Panc1 (cell line): ENCODE measurements around the gene LNX2. TPM values are rescaled to one million over a fixed set of nuclear protein-coding genes. Genes with fewer than 3 reads are reported as not detected.

Experiments used
- ATAC-seq: fragments of 200-7000 bp; cut with Tn5 transposase; 2 replicates; pipeline ENCODE4 v1.9.1; 2020; ENCODE audit warnings: mild to moderate bottlenecking, moderate library complexity
- BruUV-seq: library from RNA; stranded (reverse); fragments of 400-500 nt; replicated peaks from 2 replicates; lab custom pipeline; 2021; lab: Mats Ljungman, UMichigan
- CTCF ChIA-PET: fragments of 300-600 bp; sonication (Branson Sonifier 250); formaldehyde crosslinking; loops from one replicate; lab custom pipeline; 2022; ENCODE audit warnings: antibody characterized with exemption; lab: Charles Lee
- POLR2A ChIA-PET: fragments of 300-600 bp; sonication (Branson Sonifier 250); formaldehyde crosslinking; loops from one replicate; lab custom pipeline; 2022; ENCODE audit warnings: antibody characterized with exemption; lab: Charles Lee
- DNase-seq: peaks from one replicate; pipeline ENCODE4 v3.0.0-alpha.2; 2010; ENCODE audit warnings: low read depth, low spot score
- H3K27ac ChIP-seq: 2 replicates; pipeline ENCODE4 v1.5.1; 2011; ENCODE audit warnings: mild to moderate bottlenecking, low read length, inconsistent platforms
- H3K27me3 ChIP-seq: fragments of 200-500 bp; sonication (Bioruptor generic); 2 replicates; pipeline ENCODE4 v1.6.0; 2014; ENCODE audit warnings: low read length, inconsistent platforms; ENCODE audit not compliant: control insufficient read depth, insufficient read depth
- H3K36me3 ChIP-seq: fragments of 200-500 bp; sonication (Bioruptor generic); 2 replicates; pipeline ENCODE4 v1.5.1; 2014; ENCODE audit warnings: inconsistent platforms, mild to moderate bottlenecking, low read length, moderate library complexity; ENCODE audit not compliant: control insufficient read depth, insufficient read depth
- H3K4me1 ChIP-seq: 2 replicates; pipeline ENCODE4 v1.5.1; 2011; ENCODE audit warnings: inconsistent platforms, mild to moderate bottlenecking, low read length, moderate library complexity; ENCODE audit not compliant: control insufficient read depth, insufficient read depth
- H3K4me3 ChIP-seq, 2 experiments: 2 replicates each; pipeline ENCODE4 v1.5.1; 2011 to 2012; ENCODE audit warnings: low read depth in 2 of 2, low read length in 2 of 2, mild to moderate bottlenecking in 2 of 2, inconsistent platforms in 1 of 2, moderate library complexity in 1 of 2
- H3K9me3 ChIP-seq: fragments of 200-500 bp; sonication (Bioruptor generic); 2 replicates; pipeline ENCODE4 v1.5.1; 2014; ENCODE audit warnings: low read depth, mild to moderate bottlenecking, inconsistent platforms, low read length, moderate library complexity; ENCODE audit not compliant: control insufficient read depth, insufficient read depth
- POLR2AphosphoS5 ChIP-seq: IDR thresholded peaks from 2 replicates; pipeline ENCODE4 v1.6.1; 2012; ENCODE audit warnings: mild to moderate bottlenecking, low read depth, low read length, moderate library complexity
- SIN3A ChIP-seq: IDR thresholded peaks from 2 replicates; pipeline ENCODE4 v1.6.1; 2012; ENCODE audit warnings: low read depth, mild to moderate bottlenecking, low read length, moderate library complexity, borderline replicate concordance; ENCODE audit not compliant: insufficient read depth
- TCF7L2 ChIP-seq: IDR thresholded peaks from 2 replicates; pipeline ENCODE4 v1.6.1; 2011; ENCODE audit warnings: mild to moderate bottlenecking, low read depth, low read length, inconsistent platforms
- in situ Hi-C: cut with HindIII; loops from 2 replicates; pipeline ENCODE4 v1.10.0; 2016; ENCODE audit warnings: low sequenced_read_pairs, low pct_unique_long_range_greater_than_20kb
- intact Hi-C: fragments of 100-400 bp; cut with micrococcal nuclease; formaldehyde crosslinking; loops from one replicate; pipeline ENCODE4 v1.10.0; 2022; ENCODE audit not compliant: unreplicated experiment
- total RNA-seq: library from RNA; stranded (reverse); gene quantifications from one replicate; pipeline ENCODE4 v1.2.1, GENCODE V29; 2021; ENCODE audit not compliant: unreplicated experiment
- TF ChIP-seq, protein P1 (sequence below): fragments of 450-650 bp; IDR thresholded peaks from 2 replicates; pipeline ENCODE4 v1.5.1; 2017; ENCODE audit warnings: mild to moderate bottlenecking
- TF ChIP-seq, protein P2 (sequence below), 2 experiments: IDR thresholded peaks; 2 replicates each; pipeline ENCODE4 v1.6.1; 2011 to 2012; ENCODE audit warnings: low read depth in 2 of 2, control low read depth in 1 of 2, low read length in 1 of 2, mild to moderate bottlenecking in 1 of 2, moderate library complexity in 1 of 2; ENCODE audit not compliant: insufficient read depth in 1 of 2

Gene LNX2
- total RNA-seq, 1 experiment from 2014 or later, result 11.6 TPM

DNA sequence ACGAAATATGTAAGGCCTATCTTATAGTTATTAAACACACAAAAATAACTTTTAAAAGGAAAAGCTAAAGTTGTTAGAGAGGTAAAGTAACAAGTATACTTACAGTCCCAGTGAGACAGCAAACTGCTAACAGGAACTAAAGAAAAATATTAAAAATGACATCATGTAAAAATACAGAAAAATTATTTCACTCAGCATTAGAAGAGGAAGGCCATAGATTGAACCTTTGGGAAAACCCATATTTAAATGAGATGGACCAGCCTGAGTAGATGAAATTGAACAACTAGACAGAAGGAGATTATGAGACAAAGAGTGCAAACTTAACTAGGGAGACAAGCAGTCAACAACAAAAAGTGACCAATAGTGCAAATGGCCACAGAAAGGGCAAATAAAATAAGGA is 49.4 kb downstream of the LNX2 start:
- H3K4me1 ChIP-seq, result no peaks in the 10 kb centered on the region; the same call in 1 of the 2 replicates
- intact Hi-C loops (no loop called here), in situ Hi-C loops (no loop called here)
- BruUV-seq, result no TSS peak
- TF ChIP-seq SIN3A (no peak), TCF7L2 (no peak), POLR2AphosphoS5 (no peak)
- TF ChIP-seq, protein P1, sequence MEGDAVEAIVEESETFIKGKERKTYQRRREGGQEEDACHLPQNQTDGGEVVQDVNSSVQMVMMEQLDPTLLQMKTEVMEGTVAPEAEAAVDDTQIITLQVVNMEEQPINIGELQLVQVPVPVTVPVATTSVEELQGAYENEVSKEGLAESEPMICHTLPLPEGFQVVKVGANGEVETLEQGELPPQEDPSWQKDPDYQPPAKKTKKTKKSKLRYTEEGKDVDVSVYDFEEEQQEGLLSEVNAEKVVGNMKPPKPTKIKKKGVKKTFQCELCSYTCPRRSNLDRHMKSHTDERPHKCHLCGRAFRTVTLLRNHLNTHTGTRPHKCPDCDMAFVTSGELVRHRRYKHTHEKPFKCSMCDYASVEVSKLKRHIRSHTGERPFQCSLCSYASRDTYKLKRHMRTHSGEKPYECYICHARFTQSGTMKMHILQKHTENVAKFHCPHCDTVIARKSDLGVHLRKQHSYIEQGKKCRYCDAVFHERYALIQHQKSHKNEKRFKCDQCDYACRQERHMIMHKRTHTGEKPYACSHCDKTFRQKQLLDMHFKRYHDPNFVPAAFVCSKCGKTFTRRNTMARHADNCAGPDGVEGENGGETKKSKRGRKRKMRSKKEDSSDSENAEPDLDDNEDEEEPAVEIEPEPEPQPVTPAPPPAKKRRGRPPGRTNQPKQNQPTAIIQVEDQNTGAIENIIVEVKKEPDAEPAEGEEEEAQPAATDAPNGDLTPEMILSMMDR, result no peak
- TF ChIP-seq, protein P2, sequence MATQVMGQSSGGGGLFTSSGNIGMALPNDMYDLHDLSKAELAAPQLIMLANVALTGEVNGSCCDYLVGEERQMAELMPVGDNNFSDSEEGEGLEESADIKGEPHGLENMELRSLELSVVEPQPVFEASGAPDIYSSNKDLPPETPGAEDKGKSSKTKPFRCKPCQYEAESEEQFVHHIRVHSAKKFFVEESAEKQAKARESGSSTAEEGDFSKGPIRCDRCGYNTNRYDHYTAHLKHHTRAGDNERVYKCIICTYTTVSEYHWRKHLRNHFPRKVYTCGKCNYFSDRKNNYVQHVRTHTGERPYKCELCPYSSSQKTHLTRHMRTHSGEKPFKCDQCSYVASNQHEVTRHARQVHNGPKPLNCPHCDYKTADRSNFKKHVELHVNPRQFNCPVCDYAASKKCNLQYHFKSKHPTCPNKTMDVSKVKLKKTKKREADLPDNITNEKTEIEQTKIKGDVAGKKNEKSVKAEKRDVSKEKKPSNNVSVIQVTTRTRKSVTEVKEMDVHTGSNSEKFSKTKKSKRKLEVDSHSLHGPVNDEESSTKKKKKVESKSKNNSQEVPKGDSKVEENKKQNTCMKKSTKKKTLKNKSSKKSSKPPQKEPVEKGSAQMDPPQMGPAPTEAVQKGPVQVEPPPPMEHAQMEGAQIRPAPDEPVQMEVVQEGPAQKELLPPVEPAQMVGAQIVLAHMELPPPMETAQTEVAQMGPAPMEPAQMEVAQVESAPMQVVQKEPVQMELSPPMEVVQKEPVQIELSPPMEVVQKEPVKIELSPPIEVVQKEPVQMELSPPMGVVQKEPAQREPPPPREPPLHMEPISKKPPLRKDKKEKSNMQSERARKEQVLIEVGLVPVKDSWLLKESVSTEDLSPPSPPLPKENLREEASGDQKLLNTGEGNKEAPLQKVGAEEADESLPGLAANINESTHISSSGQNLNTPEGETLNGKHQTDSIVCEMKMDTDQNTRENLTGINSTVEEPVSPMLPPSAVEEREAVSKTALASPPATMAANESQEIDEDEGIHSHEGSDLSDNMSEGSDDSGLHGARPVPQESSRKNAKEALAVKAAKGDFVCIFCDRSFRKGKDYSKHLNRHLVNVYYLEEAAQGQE (IDR thresholded peaks at IDR 0.05; ENCODE audit: insufficient read depth in 1 of 2, low read depth in 2 of 2, low read length in 1 of 2), result no peak
- ChIA-PET POLR2A (interaction anchor here (0.7 kb wide), 1 partner anchor 76 kb away, joined by 3 read pairs; no protein-coding TSS in a partner anchor), CTCF (no interaction called here)
- DNase-seq (no peak), ATAC-seq (no peak)
- H3K4me3 ChIP-seq, result no peak overlapping the region
- peaks cover 2% of the 10 kb centered on the region; the same call in 1 of the 2 replicates for H3K36me3 ChIP-seq
- no peak overlapping the region for H3K27ac ChIP-seq
- H3K9me3 ChIP-seq, result no peaks in the 10 kb centered on the region
- no peaks in the 10 kb centered on the region for H3K27me3 ChIP-seq

DNA sequence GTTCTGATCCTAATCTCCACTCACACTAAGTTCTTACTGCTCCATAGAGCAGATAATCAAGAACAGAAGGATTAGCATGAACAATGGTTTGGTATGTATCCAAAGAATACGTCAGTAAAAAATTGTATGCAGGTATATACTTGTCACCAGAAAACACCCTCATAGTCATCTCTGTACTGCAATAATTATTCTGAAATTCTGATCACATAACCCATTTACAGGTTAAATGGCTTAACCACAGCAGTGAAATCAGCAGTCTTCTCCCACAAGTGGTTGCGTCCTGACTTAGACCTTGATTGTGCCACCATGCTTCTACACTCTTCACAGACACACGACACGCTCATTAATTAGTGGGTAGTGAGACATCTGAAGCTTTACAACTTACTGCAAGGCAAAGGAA is 50.9 kb downstream of the LNX2 start:
- H3K4me3 ChIP-seq, result no peak overlapping the region
- POLR2A ChIA-PET, result no interaction called here
- H3K4me1 ChIP-seq, result no peaks in the 10 kb centered on the region; the same call in 1 of the 2 replicates
- DNase-seq (no peak), ATAC-seq (no peak)
- no TSS peak for BruUV-seq
- no peak overlapping the region for H3K27ac ChIP-seq
- peaks cover 2% of the 10 kb centered on the region; the same call in 1 of the 2 replicates for H3K36me3 ChIP-seq
- in situ Hi-C loops, result no loop called here
- TF ChIP-seq SIN3A (no peak), TCF7L2 (no peak), POLR2AphosphoS5 (no peak)
- TF ChIP-seq, protein P2 (IDR thresholded peaks at IDR 0.05; ENCODE audit: insufficient read depth in 1 of 2, low read depth in 2 of 2, low read length in 1 of 2), result no peak
- TF ChIP-seq, protein P1, result no peak
- no peaks in the 10 kb centered on the region for H3K27me3 ChIP-seq
- intact Hi-C loops, result no loop called here
- H3K9me3 ChIP-seq, result no peaks in the 10 kb centered on the region
- CTCF ChIA-PET, result no interaction called here
